ENCODE results near the gene CLCN6. TPM values are rescaled to one million over a fixed set of nuclear protein-coding genes. Genes with fewer than 3 reads are reported as not detected.

The CLCN6 gene
- total and polyA plus RNA-seq, 2 of the 13 experiments (the other 11 are each of a cell fraction or from before 2014, with no cell fraction given), result 14.9 to 19.3 TPM

DNA sequence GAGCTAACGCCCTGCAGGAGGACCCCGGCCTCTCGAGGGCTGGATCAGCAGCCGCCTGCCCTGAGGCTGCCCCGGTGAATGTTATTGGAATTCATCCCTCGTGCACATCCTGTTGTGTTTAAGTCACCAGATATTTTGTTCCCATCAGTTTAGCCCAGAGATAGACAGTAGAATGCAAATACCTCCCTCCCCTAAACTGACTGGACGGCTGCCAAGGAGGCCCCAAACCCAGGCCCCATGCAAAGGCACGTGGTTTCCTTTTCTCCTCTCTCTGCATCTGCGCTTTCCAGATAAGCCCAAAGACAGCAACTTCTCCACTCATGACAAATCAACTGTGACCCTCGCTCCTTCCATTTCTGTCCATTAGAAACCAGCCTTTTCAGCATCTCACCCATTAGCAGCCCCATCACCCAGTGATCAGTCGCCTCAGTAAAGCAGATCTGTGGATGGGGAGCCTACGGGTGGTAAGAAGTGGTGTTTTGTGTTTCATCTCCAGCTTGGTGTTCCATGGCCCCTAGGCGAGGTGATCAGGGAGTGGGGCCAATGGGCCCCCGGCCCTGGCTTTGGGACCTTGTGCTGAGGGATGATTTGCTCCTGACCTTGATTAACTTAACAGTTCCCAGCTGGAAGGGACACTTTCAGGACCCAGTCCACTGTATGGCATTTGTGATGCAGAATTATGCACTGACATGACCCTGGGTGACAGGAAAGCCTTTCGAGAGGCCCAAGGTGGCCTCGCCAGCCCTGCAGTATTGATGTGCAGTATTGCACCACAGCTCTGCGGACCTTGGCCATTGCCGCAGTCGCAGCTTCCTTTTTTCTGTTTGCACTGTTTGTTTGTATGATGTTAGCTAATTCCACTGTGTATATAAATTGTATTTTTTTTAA lies 36.4 kb downstream of the CLCN6 start (continued):
- TF ChIP-seq ZNF569 (CRISPR knock-in tag; IDR thresholded peaks at IDR 0.05; ENCODE audit: borderline replicate concordance), result no peak
- TF ChIP-seq ZNF7 (CRISPR knock-in tag; IDR thresholded peaks at IDR 0.05), result no peak
- TF ChIP-seq NFE2L2 (IDR thresholded peaks at IDR 0.05; ENCODE audit: low read length), result no peak
- peak; percentile 68 for TF ChIP-seq RBM22 (optimal IDR thresholded peaks at IDR 0.05; ENCODE audit: low read length)
- peak; percentile 90 for TF ChIP-seq TFE3 (CRISPR knock-in tag; IDR thresholded peaks at IDR 0.05)
- TF ChIP-seq ZNF879 (CRISPR knock-in tag; IDR thresholded peaks at IDR 0.05), result peak; percentile 33; the same call in 1 of the 2 replicates
- 0 out of 2 replicates have a peak, but pooled peaks have one; percentile 56 for TF ChIP-seq BRD4 (CRISPR knock-in tag; IDR thresholded peaks at IDR 0.05)
- 0 out of 2 replicates have a peak, but pooled peaks have one; percentile 47 for TF ChIP-seq ZNF17 (CRISPR knock-in tag; IDR thresholded peaks at IDR 0.05)
- TF ChIP-seq ZNF883 (CRISPR knock-in tag; IDR thresholded peaks at IDR 0.05; ENCODE audit: not compliant biosample characterization), result no peak
- 0 out of 2 replicates have a peak, but pooled peaks have one; percentile 61 for TF ChIP-seq ARID2 (CRISPR knock-in tag; IDR thresholded peaks at IDR 0.05; ENCODE audit: borderline replicate concordance)
- TF ChIP-seq TAF1 (CRISPR knock-in tag; IDR thresholded peaks at IDR 0.05), result no peak
- peak; percentile 99 for TF ChIP-seq SSRP1 (CRISPR knock-in tag; IDR thresholded peaks at IDR 0.05)
- peak; percentile 64 for TF ChIP-seq PATZ1 (CRISPR knock-in tag; IDR thresholded peaks at IDR 0.05)
- no peak for TF ChIP-seq ZEB1 (IDR thresholded peaks at IDR 0.05; ENCODE audit: insufficient replicate concordance, low read depth)
- TF ChIP-seq ZFP36L2 (CRISPR knock-in tag; IDR thresholded peaks at IDR 0.05), result no peak
- TF ChIP-seq CENPBD1 (CRISPR knock-in tag; IDR thresholded peaks at IDR 0.05; ENCODE audit: borderline replicate concordance, low read depth), result no peak
- TF ChIP-seq, protein P1, sequence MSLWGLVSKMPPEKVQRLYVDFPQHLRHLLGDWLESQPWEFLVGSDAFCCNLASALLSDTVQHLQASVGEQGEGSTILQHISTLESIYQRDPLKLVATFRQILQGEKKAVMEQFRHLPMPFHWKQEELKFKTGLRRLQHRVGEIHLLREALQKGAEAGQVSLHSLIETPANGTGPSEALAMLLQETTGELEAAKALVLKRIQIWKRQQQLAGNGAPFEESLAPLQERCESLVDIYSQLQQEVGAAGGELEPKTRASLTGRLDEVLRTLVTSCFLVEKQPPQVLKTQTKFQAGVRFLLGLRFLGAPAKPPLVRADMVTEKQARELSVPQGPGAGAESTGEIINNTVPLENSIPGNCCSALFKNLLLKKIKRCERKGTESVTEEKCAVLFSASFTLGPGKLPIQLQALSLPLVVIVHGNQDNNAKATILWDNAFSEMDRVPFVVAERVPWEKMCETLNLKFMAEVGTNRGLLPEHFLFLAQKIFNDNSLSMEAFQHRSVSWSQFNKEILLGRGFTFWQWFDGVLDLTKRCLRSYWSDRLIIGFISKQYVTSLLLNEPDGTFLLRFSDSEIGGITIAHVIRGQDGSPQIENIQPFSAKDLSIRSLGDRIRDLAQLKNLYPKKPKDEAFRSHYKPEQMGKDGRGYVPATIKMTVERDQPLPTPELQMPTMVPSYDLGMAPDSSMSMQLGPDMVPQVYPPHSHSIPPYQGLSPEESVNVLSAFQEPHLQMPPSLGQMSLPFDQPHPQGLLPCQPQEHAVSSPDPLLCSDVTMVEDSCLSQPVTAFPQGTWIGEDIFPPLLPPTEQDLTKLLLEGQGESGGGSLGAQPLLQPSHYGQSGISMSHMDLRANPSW (CRISPR knock-in tag; IDR thresholded peaks at IDR 0.05; ENCODE audit: borderline replicate concordance), result peak; percentile 89; the same call in 1 of the 2 replicates
- peak; percentile 35; the same call in 1 of the 3 replicates for TF ChIP-seq MXI1 (IDR thresholded peaks at IDR 0.05; ENCODE audit: borderline replicate concordance, low read depth, low read length)
- peak; percentile 83 for TF ChIP-seq NR2F2 (IDR thresholded peaks at IDR 0.05; ENCODE audit: borderline replicate concordance, low read depth)
- peak; percentile 83 for TF ChIP-seq ZNF543 (CRISPR knock-in tag; IDR thresholded peaks at IDR 0.05)
- TF ChIP-seq NFYC (CRISPR knock-in tag; IDR thresholded peaks at IDR 0.05), result no peak
- peak; percentile 86 for TF ChIP-seq MEF2D (CRISPR knock-in tag; IDR thresholded peaks at IDR 0.05)
- TF ChIP-seq SOX6 (IDR thresholded peaks at IDR 0.05), result no peak
- TF ChIP-seq SOX6 (CRISPR knock-in tag; IDR thresholded peaks at IDR 0.05), result peak; percentile 85
- TF ChIP-seq RBFOX2 (IDR thresholded peaks at IDR 0.05; ENCODE audit: low read depth, low read length), result no peak

All from HepG2 (cell line).